Tibial nerve (tissue), 4 donors: ENCODE measurements around the gene RTN3.
"Not testable (repeated sequence)": the region's sequence is repeated elsewhere in the genome, so short reads cannot be mapped to it uniquely, and the experiment has no call there.

Source experiments
- CTCF ChIP-seq, 5 experiments: fragments of 200-600 bp in 3 of 5; fragments of 450-650 bp in 2 of 5; sonication (generic) in 3 of 5; IDR thresholded peaks; one replicate each; pipeline ENCODE4 v1.5.1; 2016 to 2019; ENCODE audit warnings: antibody characterized with exemption in 5 of 5, mild to moderate bottlenecking in 3 of 5, moderate library complexity in 2 of 5
- EP300 ChIP-seq, 2 donors: sonication (generic); formaldehyde crosslinking; IDR thresholded peaks; one replicate each; pipeline ENCODE4 v1.6.1; 2017; ENCODE audit warnings: antibody characterized with exemption in 2 of 2, mild to moderate bottlenecking in 1 of 2

GRCh38 chr11:63771741-63772318 is 90.5 kb downstream of the RTN3 start:
- TF ChIP-seq CTCF, EP300 (IDR thresholded peaks at IDR 0.05): not testable (repeated sequence)
